SKM-1 treated with dmso at 0.1 percent for 144 hours (cell line): ENCODE measurements around the gene MREG.

ENCODE experiments used
- DNase-seq: peaks from one replicate; lab custom pipeline; 2025; ENCODE audit not compliant: unreplicated experiment; lab: John Stamatoyannopoulos, UW

Gene MREG

GRCh38 chr2:216013080-216013909 lies at the start of gene MREG:
Gene MREG, minus strand, starts transcription at chr2:216013551. Its CDS starts 224 bp downstream, at chr2:216013327.
- DNase-seq, result peak; percentile 65

GRCh38 chr2:216059233-216059834 lies 46.0 kb upstream of the MREG start:
- DNase-seq, result no peak

GRCh38 chr2:216057688-216058193 lies 44.4 kb upstream of the MREG start:
- peak; percentile 82 for DNase-seq

GRCh38 chr2:216056739-216057138 lies 43.4 kb upstream of the MREG start:
- no peak for DNase-seq

DNA sequence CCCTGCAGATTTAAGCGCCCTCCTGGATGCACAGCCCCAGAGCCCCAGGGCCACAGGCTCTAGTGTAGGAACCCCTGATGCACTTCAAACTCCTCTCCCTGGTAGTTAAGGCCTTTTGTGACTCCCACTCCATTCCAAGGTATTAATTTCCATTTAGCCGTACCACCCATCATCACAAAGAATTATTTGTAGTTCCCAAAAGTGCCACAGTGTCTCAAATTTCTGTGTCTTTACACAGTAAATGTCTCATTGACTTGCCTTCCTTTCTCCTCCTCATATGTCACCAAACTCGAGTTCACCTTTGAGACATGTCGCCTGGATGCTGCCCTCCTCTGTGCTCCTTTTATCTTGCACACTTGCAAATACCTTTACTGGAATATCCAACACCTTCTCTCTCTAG lies 42.3 kb upstream of the MREG start:
- DNase-seq, result no peak

DNA sequence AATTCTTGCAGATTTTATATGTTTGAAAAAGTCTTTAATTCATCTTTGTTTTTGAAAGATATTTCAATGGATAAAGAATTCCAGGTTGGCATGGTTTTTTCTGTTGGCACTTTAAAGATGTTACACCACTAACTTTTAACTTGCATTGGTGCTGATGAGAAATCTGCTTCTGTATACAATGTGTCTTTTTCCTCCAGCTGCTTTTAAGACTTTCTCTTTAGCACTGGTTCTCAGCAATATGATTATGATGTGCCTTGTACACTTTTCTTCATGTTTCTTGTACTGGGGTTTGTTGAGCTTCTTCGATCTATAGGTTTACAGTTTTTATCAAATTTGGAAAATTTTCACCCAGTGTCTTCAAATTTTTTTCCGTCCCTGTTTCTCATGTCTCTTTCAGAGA lies 39.1 kb upstream of the MREG start:
- no peak for DNase-seq

DNA sequence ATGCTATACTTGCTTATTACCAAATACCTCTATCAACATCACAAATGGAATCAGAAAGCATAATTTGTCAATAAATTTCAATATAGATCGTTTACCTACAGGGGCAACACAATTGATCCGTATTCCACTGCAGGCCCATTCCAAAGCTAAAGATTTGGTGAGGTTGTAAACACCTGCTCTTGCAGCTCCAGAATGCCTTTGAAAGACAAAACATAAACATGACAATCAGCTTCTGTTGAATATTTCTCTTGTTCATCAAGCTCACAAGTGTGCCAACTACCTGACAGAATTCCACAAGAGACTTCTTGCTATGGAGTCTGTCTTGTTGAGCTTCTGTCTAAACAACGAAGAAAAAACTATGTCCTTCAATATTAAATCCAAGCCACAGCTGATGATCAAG lies 38.0 kb upstream of the MREG start:
- no peak for DNase-seq

DNA sequence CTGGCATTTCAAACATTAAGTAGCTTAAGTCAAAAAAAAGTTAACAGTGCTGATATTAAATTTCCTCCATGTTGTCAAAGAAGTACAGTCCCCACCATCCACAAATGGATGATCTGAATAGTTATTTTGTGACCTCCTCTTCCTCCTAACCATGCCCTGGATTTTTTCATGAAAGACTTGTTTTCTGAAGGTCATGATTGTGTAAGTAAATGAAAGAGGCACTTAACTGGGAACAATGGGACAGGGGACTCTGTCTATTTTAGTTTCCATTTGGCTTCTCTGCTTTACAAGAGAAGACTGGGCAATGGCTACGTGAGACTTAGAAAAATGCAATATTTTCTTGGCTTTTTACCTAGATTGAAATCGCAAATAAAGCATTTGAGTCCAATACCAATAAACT lies 36.1 kb upstream of the MREG start:
- no peak for DNase-seq

GRCh38 chr2:216047397-216047796 lies 34.0 kb upstream of the MREG start:
- DNase-seq, result no peak

DNA sequence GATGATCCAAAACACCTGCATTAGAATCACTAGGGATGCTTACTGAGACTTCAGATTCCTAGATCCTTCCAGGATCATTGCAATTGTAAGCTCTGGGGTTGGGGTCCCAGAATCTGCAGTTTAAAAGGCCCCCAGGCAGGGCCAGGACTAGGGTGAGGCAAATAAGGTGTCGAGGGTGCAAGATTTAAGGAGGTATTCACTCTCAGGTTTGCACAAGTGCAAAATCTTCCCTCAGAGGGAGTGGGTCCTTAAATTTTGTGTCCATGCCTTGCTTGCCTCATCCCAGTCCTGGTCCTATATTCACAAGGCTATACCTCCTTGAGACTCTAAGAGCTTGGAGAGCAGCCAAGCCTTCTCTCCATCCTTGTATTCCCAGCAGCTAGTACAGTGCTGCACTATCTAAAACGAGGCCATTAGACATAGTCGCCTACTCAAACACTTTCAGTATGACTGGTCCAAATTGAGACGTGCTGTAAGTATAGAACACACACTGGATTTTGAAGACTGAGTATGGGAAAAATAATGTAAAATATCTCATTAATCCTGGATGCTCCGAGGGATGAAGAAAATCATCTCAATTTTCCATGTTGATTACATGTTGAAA lies 31.6 kb upstream of the MREG start:
- DNase-seq, result no peak

- DNase-seq, result no peak
These were observed 30.6 kb upstream of the MREG start for GRCh38 chr2:216043949-216044348.

DNA sequence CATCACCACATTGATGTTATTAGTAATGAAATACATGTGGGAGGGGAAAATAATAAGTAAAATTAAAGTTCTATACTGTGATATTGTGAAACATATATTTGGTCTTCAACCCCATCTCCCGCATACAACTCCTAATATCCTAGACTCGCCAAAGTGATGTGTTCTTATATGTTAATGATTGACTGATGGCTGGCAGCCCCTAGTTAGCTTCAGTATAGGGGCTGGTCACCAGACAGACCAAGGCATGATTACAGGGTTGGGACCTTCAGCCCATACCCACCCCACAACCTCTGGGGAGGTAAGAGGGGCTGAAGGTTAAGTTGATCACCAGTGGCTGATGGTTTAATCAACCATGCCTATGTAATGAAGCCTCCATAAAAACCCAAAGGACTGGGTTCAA lies 28.1 kb upstream of the MREG start:
- no peak for DNase-seq

GRCh38 chr2:216039918-216040317 lies 26.6 kb upstream of the MREG start:
- DNase-seq, result no peak

DNA sequence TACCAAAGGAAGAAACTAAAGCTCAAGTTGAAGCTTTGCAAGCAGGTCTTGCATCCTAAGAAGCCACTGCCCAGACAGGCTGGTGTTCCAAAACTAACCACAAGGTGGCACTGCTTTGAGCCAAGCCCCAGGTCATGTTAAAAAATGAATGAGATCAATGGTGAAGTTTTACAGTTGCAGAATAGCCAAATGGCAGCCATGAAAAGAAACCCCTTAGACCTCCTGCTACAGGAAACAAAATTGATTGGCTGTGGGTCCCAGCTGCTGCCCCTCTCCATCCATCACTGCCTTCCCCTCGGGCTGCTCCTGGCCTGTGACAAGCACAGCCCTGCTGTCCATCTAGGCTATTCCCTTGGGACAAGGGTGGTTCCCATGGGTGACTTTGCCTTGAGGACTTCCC lies 20.7 kb upstream of the MREG start:
- peak; percentile 28 for DNase-seq

- DNase-seq, result no peak
These were observed 20.1 kb upstream of the MREG start for GRCh38 chr2:216033403-216033802.

GRCh38 chr2:216031960-216032689 lies 18.8 kb upstream of the MREG start:
- no peak for DNase-seq

DNA sequence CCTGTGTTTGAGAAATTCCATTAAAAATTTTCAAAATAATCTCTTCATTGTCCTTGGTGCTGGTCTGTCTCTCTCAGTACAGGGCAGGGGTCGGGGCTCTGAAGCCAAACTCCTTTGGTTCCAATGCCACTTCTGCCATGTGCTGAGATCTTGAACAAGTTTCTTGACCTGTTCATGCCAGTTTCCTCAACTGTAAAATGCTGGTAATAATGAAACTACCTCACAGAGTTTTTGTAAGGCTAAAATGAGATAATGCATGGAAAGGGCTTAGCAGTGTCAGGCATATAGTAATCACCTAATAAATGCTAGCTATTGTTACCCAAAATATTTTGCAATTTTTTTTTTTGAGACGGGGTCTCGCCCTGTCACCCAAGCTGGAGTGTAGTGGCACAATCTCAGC lies 16.9 kb upstream of the MREG start:
- no peak for DNase-seq

DNA sequence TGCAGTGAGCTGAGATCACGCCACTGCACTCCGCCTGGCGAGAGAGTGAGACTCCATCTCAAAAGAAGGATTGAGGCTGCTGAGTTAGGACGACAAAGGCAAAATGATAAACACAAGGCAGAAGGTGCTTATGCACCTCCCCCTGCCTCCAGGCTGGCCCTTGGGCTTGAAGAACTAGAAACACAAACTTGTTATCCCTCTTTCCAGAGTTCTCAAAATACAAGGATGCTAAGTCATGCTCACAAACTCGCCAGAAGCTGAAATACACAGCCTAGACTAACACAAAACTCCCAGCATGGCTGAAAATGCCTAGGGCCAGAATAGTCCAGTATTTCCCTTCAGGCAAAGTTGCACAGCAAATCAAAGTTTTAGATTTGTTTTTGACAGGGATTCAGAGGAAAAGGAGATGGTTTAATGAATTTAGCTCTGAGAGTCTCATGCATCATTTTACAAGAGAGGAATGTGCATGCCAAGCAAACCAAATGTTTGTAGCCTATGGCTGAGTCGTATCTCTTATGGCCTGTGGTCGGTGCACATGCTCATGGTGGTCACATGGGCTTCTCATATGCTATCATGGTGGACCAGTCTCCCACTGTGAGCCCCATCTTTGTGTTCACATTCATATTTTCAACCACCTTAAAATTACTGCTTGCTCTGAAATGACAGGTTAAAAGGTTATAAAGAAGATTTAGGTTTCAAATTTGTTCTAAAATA lies 16.2 kb upstream of the MREG start:
- no peak for DNase-seq

DNA sequence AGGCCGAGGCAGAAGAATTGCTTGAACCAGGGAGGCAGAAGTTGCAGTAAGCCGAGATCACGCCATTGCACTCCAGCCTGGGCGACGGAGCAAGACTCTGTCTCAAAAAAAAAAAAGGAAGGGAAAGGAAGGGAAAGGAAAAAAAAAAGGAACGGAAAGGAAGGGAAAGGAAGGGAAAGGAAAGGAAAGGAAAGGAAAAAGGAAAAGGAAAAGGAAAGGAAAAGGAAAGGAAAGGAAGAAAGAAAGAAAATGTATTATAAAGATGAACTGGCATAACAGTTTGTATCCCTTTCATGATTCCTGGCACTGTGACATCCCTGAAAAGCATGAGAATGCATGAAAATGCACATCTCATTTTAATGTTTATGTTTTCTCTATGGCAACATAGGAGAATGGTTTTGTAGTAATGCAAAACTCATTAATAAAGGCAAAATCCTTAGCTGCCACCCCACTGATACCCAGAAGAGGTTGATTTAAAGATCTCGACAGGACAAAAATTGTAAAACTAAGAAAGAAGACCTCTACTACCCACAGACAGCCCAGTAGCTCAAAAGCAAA lies 11.5 kb upstream of the MREG start:
- no peak for DNase-seq

DNA sequence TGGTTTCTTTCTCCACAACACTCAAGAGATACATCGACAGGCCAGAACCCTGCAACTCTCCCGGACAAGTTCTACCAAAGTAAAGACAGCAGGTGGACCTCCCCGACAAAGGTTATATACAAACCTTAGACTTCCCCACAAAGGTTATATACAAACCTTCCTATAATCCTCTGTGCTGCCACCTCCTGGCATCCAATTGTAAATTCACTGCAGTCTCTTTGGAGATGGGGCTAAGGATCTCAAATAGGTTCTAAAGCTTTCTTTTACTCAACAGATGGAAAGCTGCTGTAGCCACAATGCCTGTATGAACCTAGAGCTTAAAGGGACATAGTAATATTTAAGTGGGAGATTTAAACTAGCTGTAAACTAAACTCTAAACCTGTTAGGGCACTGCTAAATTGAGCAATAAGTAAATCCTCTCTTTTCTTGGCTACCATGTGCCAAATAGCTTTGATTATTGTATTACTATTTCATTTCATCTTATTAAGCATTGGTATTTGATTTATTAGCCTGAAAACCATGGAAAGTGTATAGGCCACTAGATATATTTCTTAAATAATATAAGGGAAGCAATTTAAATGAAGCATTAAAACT lies 9.8 kb upstream of the MREG start:
- peak; percentile 66 for DNase-seq
